NB4 (cell line): ENCODE results near the gene OSBPL8.

Source experiments
- CTCF ChIP-seq: IDR thresholded peaks from one replicate; pipeline ENCODE4 v1.5.1; 2012; ENCODE audit warnings: low read depth, low read length
- MAX ChIP-seq: IDR thresholded peaks from 2 replicates; pipeline ENCODE4 v1.6.1; 2011; ENCODE audit warnings: low read depth, low read length
- POLR2A ChIP-seq: IDR thresholded peaks from 2 replicates; pipeline ENCODE4 v1.6.1; 2011; ENCODE audit warnings: mild to moderate bottlenecking; ENCODE audit not compliant: insufficient read length; ENCODE audit errors: extremely low read depth

GRCh38 chr12:76515271-76515670, 44.3 kb downstream of the OSBPL8 start:
- TF ChIP-seq CTCF (no peak), POLR2A (no peak), MAX (no peak)
